BLaER1 treated with 17β-estradiol and CSF1 and Interleukin-3, amounts not matched to agents 10 nM and 100 nM (cell line): Measurements from ENCODE around the gene CST11.

Experiments used
- H3K27ac ChIP-seq, 11 experiments: shearing (Covaris generic); formaldehyde crosslinking; 2 replicates each; pipeline ENCODE4 v1.8.1; 2022
- H3K27me3 ChIP-seq, 11 experiments: shearing (Covaris generic); formaldehyde crosslinking; 2 replicates each; pipeline ENCODE4 v1.8.1; 2022
- H3K36me3 ChIP-seq, 11 experiments: shearing (Covaris generic); formaldehyde crosslinking; 2 replicates each; pipeline ENCODE4 v1.8.1; 2022
- H3K4me1 ChIP-seq, 10 experiments: shearing (Covaris generic); formaldehyde crosslinking; 2 replicates each; pipeline ENCODE4 v1.8.1; 2022
- H3K4me2 ChIP-seq, 11 experiments: shearing (Covaris generic); formaldehyde crosslinking; 2 replicates each; pipeline ENCODE4 v1.8.1; 2022
- H3K4me3 ChIP-seq, 10 experiments: shearing (Covaris generic); formaldehyde crosslinking; 2 replicates each; pipeline ENCODE4 v1.8.1; 2022
- H3K9ac ChIP-seq, 11 experiments: shearing (Covaris generic); formaldehyde crosslinking; 2 replicates each; pipeline ENCODE4 v1.8.1; 2022
- H3K9me3 ChIP-seq, 11 experiments: shearing (Covaris generic); formaldehyde crosslinking; replicated peaks in 1 of 11; 2 replicates each; pipeline ENCODE4 v1.8.1; 2022
- H4K20me1 ChIP-seq, 11 experiments: shearing (Covaris generic); formaldehyde crosslinking; 2 replicates each; pipeline ENCODE4 v1.8.1; 2022
- Cebpa-rat ChIP-seq, 11 experiments: shearing (Covaris generic); IDR thresholded peaks; 2 replicates each; pipeline ENCODE4 v1.8.1; 2022

The CST11 gene

DNA sequence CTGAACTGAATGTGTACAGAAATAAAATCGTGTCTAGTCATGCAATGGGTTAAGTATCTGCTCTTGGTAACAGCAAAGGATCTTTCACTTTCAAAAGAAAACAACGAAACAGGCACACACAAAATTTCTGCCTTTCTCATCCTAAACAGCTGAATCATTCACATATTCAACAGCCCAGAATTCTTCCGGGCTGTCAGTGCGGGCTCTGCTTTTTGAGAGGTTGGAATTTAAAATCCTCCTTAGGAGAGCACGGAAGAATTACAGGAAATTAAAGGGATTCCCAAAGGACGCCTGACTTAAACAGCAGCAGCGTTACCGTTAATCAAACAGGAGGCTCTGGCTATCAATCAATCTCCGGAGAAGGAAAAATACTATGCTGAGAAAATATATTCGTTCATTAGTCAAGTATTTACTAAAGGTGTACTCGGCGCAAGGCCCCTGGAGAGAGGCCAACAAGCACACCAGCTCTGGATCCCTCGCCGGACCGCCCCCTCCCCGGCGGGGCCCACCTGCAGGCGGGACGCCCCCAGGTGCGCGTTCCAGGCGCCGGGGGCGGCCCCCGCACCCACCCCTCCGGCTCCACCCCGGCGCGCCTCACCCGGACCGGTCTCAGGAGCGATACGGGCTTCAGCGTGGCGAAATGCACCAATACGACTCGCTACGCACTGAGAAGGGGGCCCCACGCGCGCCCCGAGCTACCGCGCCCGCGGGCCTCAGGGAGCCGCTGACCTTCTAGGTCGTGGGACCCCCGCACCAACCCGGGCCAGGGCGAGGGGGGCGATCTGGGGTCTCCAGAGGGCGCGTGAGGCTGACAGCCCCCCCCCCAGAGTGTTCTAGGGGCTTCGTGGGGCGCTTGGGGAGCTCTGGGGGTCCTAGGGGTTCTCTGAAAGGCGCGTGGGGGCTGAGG is 32.4 kb downstream of the CST11 start:
- Histone ChIP-seq H3K27me3 (no peaks in the 10 kb centered on the region), H3K4me2 (peak overlapping the region; percentile 82 to 95 (median 88)), H3K9me3 (no peaks in the 10 kb centered on the region), H3K4me1 (peaks cover 20 to 52% (median 47%) of the 10 kb centered on the region in 10 experiments), H3K4me3 (peak overlapping the region; percentile 93 to 99 (median 98)), H3K9ac (peak overlapping the region; percentile 91 to 99 (median 95)), H3K27ac (peak overlapping the region; percentile 86 to 94 (median 91)), H3K36me3 (peaks cover 0 to 6% (median 0%) of the 10 kb centered on the region in 11 experiments; a peak in 3 of 22 replicates), H4K20me1 (peaks cover 8 to 44% (median 36%) of the 10 kb centered on the region in 11 experiments; a peak in 17 of 22 replicates)
- TF ChIP-seq Cebpa-rat (IDR thresholded peaks at IDR 0.05), result no peak

- peaks cover 8 to 45% (median 37%) of the 10 kb centered on the region in 11 experiments; a peak in 17 of 22 replicates for H4K20me1 ChIP-seq
- peaks cover 20 to 46% (median 40%) of the 10 kb centered on the region in 10 experiments for H3K4me1 ChIP-seq
- peak overlapping the region; percentile 82 to 95 (median 88) for H3K4me2 ChIP-seq
- no peak for TF ChIP-seq Cebpa-rat (IDR thresholded peaks at IDR 0.05)
- peak overlapping the region in 10 of 11 experiments; percentile 87 to 94 (median 92); a peak in 20 of 22 replicates for H3K27ac ChIP-seq
- peak overlapping the region; percentile 91 to 99 (median 95) for H3K9ac ChIP-seq
- no peaks in the 10 kb centered on the region for H3K9me3 ChIP-seq
- H3K4me3 ChIP-seq, result peak overlapping the region; percentile 93 to 99 (median 98)
- no peaks in the 10 kb centered on the region for H3K27me3 ChIP-seq
- H3K36me3 ChIP-seq, result peaks cover 0 to 6% (median 0%) of the 10 kb centered on the region in 11 experiments; a peak in 3 of 22 replicates
Observed at GRCh38 chr20:23419657-23419994, 33.0 kb downstream of the CST11 start.

GRCh38 chr20:23417861-23418260 is 34.8 kb downstream of the CST11 start:
- H3K4me1 ChIP-seq, result peaks cover 20 to 50% (median 36%) of the 10 kb centered on the region in 10 experiments
- no peak overlapping the region for H3K4me3 ChIP-seq
- no peaks in the 10 kb centered on the region for H3K9me3 ChIP-seq
- peak overlapping the region in 6 of 11 experiments; percentile 1 to 30 (median 4); a peak in 7 of 22 replicates for H3K4me2 ChIP-seq
- H3K36me3 ChIP-seq, result peaks cover 0 to 6% (median 0%) of the 10 kb centered on the region in 11 experiments; a peak in 3 of 22 replicates
- TF ChIP-seq Cebpa-rat (IDR thresholded peaks at IDR 0.05), result no peak
- no peaks in the 10 kb centered on the region for H3K27me3 ChIP-seq
- no peak overlapping the region for H3K27ac ChIP-seq
- H4K20me1 ChIP-seq, result peaks cover 13 to 60% (median 47%) of the 10 kb centered on the region in 11 experiments; a peak in 19 of 22 replicates
- no peak overlapping the region; a peak in 1 of 22 replicates for H3K9ac ChIP-seq

- H4K20me1 ChIP-seq, result peaks cover 16 to 78% (median 65%) of the 10 kb centered on the region in 11 experiments; a peak in 19 of 22 replicates
- no peak overlapping the region for H3K9ac ChIP-seq
- no peak overlapping the region for H3K27ac ChIP-seq
- H3K4me2 ChIP-seq, result no peak overlapping the region
- H3K9me3 ChIP-seq, result no peaks in the 10 kb centered on the region
- no peak for TF ChIP-seq Cebpa-rat (IDR thresholded peaks at IDR 0.05)
- H3K4me3 ChIP-seq, result no peak overlapping the region
- H3K27me3 ChIP-seq, result no peaks in the 10 kb centered on the region
- H3K4me1 ChIP-seq, result peaks cover 18 to 36% (median 26%) of the 10 kb centered on the region in 10 experiments
- H3K36me3 ChIP-seq, result peaks cover 0 to 12% (median under 1%) of the 10 kb centered on the region in 11 experiments; a peak in 3 of 22 replicates
Observed at GRCh38 chr20:23415959-23416583, 36.6 kb downstream of the CST11 start.

DNA sequence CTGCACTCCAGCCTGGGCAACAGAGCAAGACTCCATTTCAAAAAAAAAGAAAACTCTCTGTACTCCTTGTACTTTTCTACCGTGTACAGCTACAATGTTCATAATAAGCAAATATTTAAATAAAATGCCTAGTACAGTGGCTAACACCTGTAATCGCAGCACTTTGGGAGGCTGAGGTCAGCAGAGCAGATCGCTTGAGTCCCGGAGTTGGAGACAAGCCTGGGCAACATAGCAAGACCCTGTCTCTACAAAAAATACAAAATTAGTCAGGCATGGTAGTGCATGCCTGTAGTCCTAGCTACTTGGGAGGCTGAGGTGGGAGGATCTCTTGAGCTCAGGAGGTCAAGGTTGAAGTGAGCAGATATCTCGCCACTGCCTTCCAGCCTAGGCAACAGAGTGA is 37.1 kb downstream of the CST11 start:
- Histone ChIP-seq H3K27me3 (no peaks in the 10 kb centered on the region), H3K4me3 (no peak overlapping the region), H3K4me1 (peaks cover 18 to 36% (median 26%) of the 10 kb centered on the region in 10 experiments), H4K20me1 (peaks cover 16 to 82% (median 68%) of the 10 kb centered on the region in 11 experiments; a peak in 19 of 22 replicates), H3K27ac (no peak overlapping the region), H3K4me2 (no peak overlapping the region), H3K36me3 (peaks cover 0 to 12% (median 3%) of the 10 kb centered on the region in 11 experiments; a peak in 3 of 22 replicates), H3K9ac (no peak overlapping the region), H3K9me3 (no peaks in the 10 kb centered on the region)
- TF ChIP-seq Cebpa-rat (IDR thresholded peaks at IDR 0.05), result no peak

- Histone ChIP-seq H3K27me3 (no peaks in the 10 kb centered on the region), H4K20me1 (peaks cover 24 to 90% (median 76%) of the 10 kb centered on the region in 11 experiments; a peak in 19 of 22 replicates), H3K4me1 (peaks cover 17 to 31% (median 24%) of the 10 kb centered on the region in 10 experiments), H3K9me3 (no peaks in the 10 kb centered on the region), H3K4me2 (no peak overlapping the region), H3K27ac (no peak overlapping the region), H3K4me3 (no peak overlapping the region), H3K9ac (no peak overlapping the region), H3K36me3 (peaks cover 0 to 12% (median 3%) of the 10 kb centered on the region in 11 experiments; a peak in 3 of 22 replicates)
- no peak for TF ChIP-seq Cebpa-rat (IDR thresholded peaks at IDR 0.05)
Observed at GRCh38 chr20:23414526-23415188, 38.0 kb downstream of the CST11 start.

- H3K9me3 ChIP-seq, result no peaks in the 10 kb centered on the region
- peaks cover 0 to 12% (median 3%) of the 10 kb centered on the region in 11 experiments; a peak in 3 of 22 replicates for H3K36me3 ChIP-seq
- no peaks in the 10 kb centered on the region for H3K27me3 ChIP-seq
Observed at GRCh38 chr20:23413862-23414422, 38.7 kb downstream of the CST11 start.

GRCh38 chr20:23412026-23412425 is 40.6 kb downstream of the CST11 start:
- H3K4me2 ChIP-seq, result peak overlapping the region in 1 of 11 experiments; percentile 25; a peak in 1 of 22 replicates
- H3K27ac ChIP-seq, result no peak overlapping the region
- TF ChIP-seq Cebpa-rat (IDR thresholded peaks at IDR 0.05), result no peak
- H3K4me1 ChIP-seq, result peaks cover 9 to 20% (median 12%) of the 10 kb centered on the region in 10 experiments; a peak in 18 of 20 replicates
- H3K9me3 ChIP-seq, result no peaks in the 10 kb centered on the region
- peaks cover 0 to 12% (median 3%) of the 10 kb centered on the region in 11 experiments; a peak in 3 of 22 replicates for H3K36me3 ChIP-seq
- no peak overlapping the region for H3K4me3 ChIP-seq
- H4K20me1 ChIP-seq, result peaks cover 26 to 90% (median 76%) of the 10 kb centered on the region in 11 experiments; a peak in 19 of 22 replicates
- peak overlapping the region in 1 of 11 experiments; percentile 20; a peak in 1 of 22 replicates for H3K9ac ChIP-seq
- no peaks in the 10 kb centered on the region for H3K27me3 ChIP-seq

More at GRCh38 chr20:23413862-23414422, 38.7 kb downstream of the CST11 start:
- Histone ChIP-seq H3K4me3 (no peak overlapping the region), H4K20me1 (peaks cover 25 to 90% (median 74%) of the 10 kb centered on the region in 11 experiments; a peak in 19 of 22 replicates), H3K4me2 (no peak overlapping the region), H3K9ac (no peak overlapping the region), H3K27ac (no peak overlapping the region), H3K4me1 (peaks cover 10 to 24% (median 18%) of the 10 kb centered on the region in 10 experiments; a peak in 19 of 20 replicates)
- TF ChIP-seq Cebpa-rat (IDR thresholded peaks at IDR 0.05), result no peak
